SK-N-MC (cell line): Measurements from ENCODE around the gene NSMCE1.

ENCODE experiments used
- EZH2 ChIP-seq: fragments of 200-600 bp; sonication (generic); IDR thresholded peaks from one replicate; pipeline ENCODE4 v1.6.1; 2017; ENCODE audit warnings: antibody characterized with exemption
- POLR2AphosphoS5 ChIP-seq: IDR thresholded peaks from 2 replicates; pipeline ENCODE4 v1.6.1; 2012; ENCODE audit warnings: mild to moderate bottlenecking, low read depth, low read length, borderline replicate concordance

DNA sequence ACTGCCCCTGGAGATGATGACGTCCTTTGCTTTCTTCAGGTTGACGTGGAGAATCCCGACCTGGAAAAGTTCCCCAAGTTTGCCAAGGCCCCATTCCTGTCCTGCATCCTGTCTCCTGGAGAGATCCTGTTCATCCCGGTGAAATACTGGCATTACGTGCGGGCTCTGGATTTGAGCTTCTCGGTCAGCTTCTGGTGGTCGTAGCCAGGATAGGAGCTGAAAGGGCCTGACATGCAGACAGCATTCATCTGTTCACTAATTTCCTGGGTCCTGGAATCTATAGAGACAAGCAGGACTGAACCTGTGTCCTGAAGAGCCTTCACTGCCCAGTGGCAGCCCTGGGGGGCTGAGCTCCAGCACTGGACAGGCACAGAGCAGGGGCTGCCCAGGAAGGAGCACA lies 48.0 kb downstream of the NSMCE1 start:
- TF ChIP-seq POLR2AphosphoS5 = no peak
- no peak for TF ChIP-seq EZH2
